Peyer's patch (tissue), 4 donors: ENCODE measurements around the gene ADAMTS2. TPM values are rescaled to one million over a fixed set of nuclear protein-coding genes. Genes with fewer than 3 reads are reported as not detected.

ENCODE experiments used
- DNase-seq, 3 donors: peaks; one replicate each; pipeline ENCODE4 v3.0.0-alpha.2; 2017 to 2019
- H3K27ac ChIP-seq, 4 donors: fragments of 200-600 bp; sonication (generic); one replicate each; pipeline ENCODE4 v1.5.1; 2016 to 2019
- H3K27me3 ChIP-seq, 2 donors: fragments of 200-600 bp; sonication (generic); one replicate each; pipeline ENCODE4 v1.5.1; 2019
- H3K36me3 ChIP-seq, 3 donors: fragments of 200-600 bp; sonication (generic); one replicate each; pipeline ENCODE4 v1.5.1; 2016 to 2019
- H3K4me1 ChIP-seq, 4 donors: fragments of 200-600 bp; sonication (generic); one replicate each; pipeline ENCODE4 v1.5.1; 2016 to 2019
- H3K4me3 ChIP-seq, 4 donors: fragments of 200-600 bp; sonication (generic); 1 replicate in 3 of 4; 2 replicates in 1 of 4; pipeline ENCODE4 v1.5.1; 2016 to 2019; ENCODE audit warnings: mild to moderate bottlenecking in 1 of 4
- H3K9me3 ChIP-seq, 4 donors: fragments of 200-600 bp; sonication (generic); one replicate each; pipeline ENCODE4 v1.5.1; 2016 to 2019; ENCODE audit warnings: mild to moderate bottlenecking in 1 of 4
- POLR2A ChIP-seq, 2 donors: fragments of 450-650 bp; IDR thresholded peaks; one replicate each; pipeline ENCODE4 v1.5.1; 2017; ENCODE audit warnings: antibody characterized with exemption in 2 of 2, mild to moderate bottlenecking in 2 of 2, moderate library complexity in 2 of 2
- total RNA-seq, 4 donors: library from RNA; depleted of rRNA; stranded (reverse); fragments of >200 nt; gene quantifications; one replicate each; pipeline ENCODE4 v1.1.0, GENCODE V29; 2016
- TF ChIP-seq, protein P1 (sequence below), 6 experiments: fragments of 450-650 bp in 4 of 6; fragments of 200-600 bp in 2 of 6; sonication (generic) in 1 of 6; IDR thresholded peaks; one replicate each; pipeline ENCODE4 v1.5.1; 2017 to 2019; ENCODE audit warnings: antibody characterized with exemption in 6 of 6, mild to moderate bottlenecking in 3 of 6, moderate library complexity in 1 of 6

Gene ADAMTS2
- total RNA-seq, result 10 to 100 TPM in 2 of 4 donors, 1 to 10 TPM in 2; 5.3 to 90.0 (median 9.5) TPM

DNA sequence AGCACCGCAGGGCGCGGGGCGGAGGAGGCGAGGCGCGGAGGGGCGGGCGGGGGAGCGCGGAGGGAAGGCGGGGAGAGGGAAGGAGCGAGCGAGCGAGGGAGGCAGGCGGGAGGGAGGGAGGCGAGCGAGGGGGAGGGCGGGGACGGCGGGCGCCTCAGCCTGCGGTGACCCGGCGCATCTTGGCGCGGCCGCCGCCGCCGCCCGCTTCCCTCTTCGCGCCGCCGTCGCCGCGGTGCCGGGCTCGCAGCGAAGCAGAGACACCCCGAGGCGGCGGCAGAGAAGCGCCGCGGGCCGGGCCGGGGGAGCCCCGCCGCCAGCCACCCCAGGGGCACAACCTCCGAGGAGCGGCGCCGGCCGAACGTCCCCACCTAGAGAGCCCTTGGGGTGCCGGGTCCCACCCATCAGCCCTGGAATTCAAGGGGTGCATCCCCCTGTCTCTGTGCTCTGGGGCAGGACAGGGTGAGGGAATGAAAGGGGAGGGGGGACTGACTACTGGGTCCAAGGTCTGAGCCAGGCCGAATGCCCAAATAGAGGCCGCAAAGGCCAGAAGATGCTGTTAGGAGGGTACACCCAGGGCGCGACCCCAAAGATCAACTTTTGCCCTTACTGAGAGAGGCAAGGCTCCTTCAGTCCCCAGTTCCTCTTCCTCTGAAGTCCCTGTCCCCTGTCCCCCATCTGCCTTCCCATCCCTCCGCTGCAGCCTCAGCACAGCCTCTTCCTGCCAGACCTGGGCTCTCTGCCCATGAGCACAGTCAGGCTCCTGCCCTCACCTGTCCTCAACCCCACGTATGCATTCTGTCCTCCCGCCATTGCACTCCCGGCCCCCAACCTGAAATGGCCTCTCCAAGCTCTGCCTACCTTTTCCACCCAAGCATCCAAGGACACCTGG is at the start of gene ADAMTS2:
TSS of gene ADAMTS2 (minus strand) at position 29 of the 889 bp plus-strand sequence. CDS start 133 bp downstream, outside the sequence.
- H3K27me3 ChIP-seq, result no peaks in the 10 kb centered on the region

DNA sequence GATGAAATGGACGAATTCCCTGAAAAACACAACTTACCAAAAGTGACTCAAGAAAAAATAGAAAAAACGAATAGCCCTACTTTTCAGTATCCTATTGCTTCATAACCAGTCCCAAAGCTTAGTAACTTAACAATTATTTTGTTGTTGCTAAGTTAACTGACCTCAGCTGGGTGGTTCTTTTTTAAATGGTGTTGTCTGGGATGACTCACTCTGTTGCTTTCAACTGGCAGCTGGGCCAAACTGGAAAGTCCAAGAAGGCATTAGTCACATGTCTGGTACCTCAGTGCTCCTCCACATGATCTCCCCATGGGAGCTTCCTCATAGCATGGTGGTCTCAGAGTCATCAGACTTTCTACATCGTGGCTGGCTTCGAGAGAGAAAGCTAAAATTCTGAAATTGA is 47.8 kb upstream of the ADAMTS2 start:
- Histone ChIP-seq H3K27me3 (no peaks in the 10 kb centered on the region), H3K9me3 (peaks cover 0 to 10% (median 5%) of the 10 kb centered on the region in 4 donors), H3K27ac (no peak overlapping the region), H3K4me1 (no peaks in the 10 kb centered on the region), H3K4me3 (no peak overlapping the region), H3K36me3 (no peaks in the 10 kb centered on the region)
- TF ChIP-seq, protein P1, sequence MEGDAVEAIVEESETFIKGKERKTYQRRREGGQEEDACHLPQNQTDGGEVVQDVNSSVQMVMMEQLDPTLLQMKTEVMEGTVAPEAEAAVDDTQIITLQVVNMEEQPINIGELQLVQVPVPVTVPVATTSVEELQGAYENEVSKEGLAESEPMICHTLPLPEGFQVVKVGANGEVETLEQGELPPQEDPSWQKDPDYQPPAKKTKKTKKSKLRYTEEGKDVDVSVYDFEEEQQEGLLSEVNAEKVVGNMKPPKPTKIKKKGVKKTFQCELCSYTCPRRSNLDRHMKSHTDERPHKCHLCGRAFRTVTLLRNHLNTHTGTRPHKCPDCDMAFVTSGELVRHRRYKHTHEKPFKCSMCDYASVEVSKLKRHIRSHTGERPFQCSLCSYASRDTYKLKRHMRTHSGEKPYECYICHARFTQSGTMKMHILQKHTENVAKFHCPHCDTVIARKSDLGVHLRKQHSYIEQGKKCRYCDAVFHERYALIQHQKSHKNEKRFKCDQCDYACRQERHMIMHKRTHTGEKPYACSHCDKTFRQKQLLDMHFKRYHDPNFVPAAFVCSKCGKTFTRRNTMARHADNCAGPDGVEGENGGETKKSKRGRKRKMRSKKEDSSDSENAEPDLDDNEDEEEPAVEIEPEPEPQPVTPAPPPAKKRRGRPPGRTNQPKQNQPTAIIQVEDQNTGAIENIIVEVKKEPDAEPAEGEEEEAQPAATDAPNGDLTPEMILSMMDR (IDR thresholded peaks at IDR 0.05), result no peak
- no peak for TF ChIP-seq POLR2A (IDR thresholded peaks at IDR 0.05)
- no peak for DNase-seq

More for the DNA sequence above, at the start of gene ADAMTS2:
- Histone ChIP-seq H3K4me3 (peak within 1 kb of the TSS; percentile 33 to 65 (median 48)), H3K27ac (peak within 1 kb of the TSS; percentile 43 to 77 (median 59)), H3K36me3 (no peaks in the 10 kb centered on the region), H3K4me1 (peaks cover 0 to 18% (median 3%) of the 10 kb centered on the region in 4 donors), H3K9me3 (no peaks in the 10 kb centered on the region)
- TF ChIP-seq POLR2A (IDR thresholded peaks at IDR 0.05), result no peak
- TF ChIP-seq, protein P1 (IDR thresholded peaks at IDR 0.05), result no peak
- peak in 1 of 3 donors; percentile 57 for DNase-seq

DNA sequence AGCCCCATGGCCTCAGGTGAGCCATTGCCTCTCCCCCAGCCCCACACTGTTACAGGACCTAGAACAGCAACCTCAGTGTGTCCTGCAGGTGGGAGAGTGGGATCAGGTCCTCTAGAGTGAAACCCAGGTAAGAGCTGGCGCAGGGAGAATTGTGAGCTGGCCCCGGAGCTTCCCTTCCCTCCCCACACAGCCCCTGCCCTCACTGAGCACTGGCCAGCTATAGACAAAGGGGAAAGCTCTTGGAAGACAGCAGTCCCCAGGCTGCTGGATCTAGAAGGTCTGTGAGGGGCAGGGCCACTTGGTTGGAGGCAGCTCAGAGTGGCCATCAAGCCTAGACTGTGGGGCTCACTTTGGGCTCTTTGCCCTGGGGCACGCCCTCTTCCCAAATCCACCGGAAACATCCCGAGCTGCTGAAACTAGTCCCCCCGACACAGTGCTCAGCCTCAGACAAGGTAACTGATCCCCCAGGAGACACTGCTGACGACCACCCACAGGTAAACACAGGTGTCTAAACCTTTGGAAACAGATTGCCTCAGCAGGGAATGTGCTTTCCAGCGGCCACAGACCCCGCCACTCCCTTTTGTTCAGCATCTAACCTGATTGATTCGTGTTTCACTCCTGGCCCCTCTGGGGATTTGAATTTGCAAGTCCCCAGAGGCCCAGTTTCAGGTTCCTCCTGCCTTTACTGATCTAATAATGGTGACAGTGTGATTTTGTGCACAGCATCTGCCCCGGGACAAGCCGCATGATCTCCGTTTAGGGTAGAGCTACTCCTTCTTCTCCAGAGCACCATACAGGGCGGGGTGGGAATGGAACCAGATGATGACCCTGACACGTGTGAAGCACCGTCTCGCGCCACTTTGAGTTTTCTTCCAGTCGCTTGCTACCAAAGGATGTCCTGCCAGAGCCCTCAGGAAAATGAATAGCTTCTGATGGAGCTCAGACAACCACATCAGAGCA is 42.2 kb upstream of the ADAMTS2 start:
- H3K9me3 ChIP-seq, result peaks cover 0 to 10% (median 5%) of the 10 kb centered on the region in 4 donors
- no peak for TF ChIP-seq POLR2A (IDR thresholded peaks at IDR 0.05)
- TF ChIP-seq, protein P1 (IDR thresholded peaks at IDR 0.05), result no peak
- H3K27ac ChIP-seq, result no peak overlapping the region
- no peak for DNase-seq
- H3K27me3 ChIP-seq, result no peaks in the 10 kb centered on the region
- no peaks in the 10 kb centered on the region for H3K4me1 ChIP-seq
- no peaks in the 10 kb centered on the region for H3K36me3 ChIP-seq
- H3K4me3 ChIP-seq, result no peak overlapping the region

DNA sequence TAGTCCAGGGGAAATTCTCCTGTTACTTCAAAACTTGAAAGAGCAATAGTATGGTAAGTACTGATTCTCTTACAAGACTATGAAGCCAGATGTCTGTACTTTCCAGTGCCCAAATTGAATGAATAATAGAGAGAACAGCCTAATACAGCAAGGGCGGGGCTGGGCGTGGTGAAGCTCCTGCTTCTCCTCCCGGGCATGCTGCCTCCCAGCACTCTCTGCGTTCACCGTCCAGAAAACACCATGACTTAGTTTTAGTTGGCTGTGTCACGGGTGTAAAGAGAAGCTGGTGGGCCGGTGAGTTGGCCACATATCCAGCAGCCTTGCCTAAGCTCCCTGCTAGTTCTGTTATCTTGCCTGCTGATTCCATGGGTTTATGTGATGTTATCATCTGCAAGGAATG is 40.7 kb upstream of the ADAMTS2 start:
- Histone ChIP-seq H3K4me3 (no peak overlapping the region), H3K4me1 (no peaks in the 10 kb centered on the region), H3K27ac (no peak overlapping the region), H3K27me3 (no peaks in the 10 kb centered on the region), H3K9me3 (peaks cover 0 to 10% (median 5%) of the 10 kb centered on the region in 4 donors), H3K36me3 (no peaks in the 10 kb centered on the region)
- peak in 1 of 3 donors; percentile 24 for DNase-seq
- TF ChIP-seq POLR2A (IDR thresholded peaks at IDR 0.05), result no peak
- TF ChIP-seq, protein P1 (IDR thresholded peaks at IDR 0.05), result no peak

DNA sequence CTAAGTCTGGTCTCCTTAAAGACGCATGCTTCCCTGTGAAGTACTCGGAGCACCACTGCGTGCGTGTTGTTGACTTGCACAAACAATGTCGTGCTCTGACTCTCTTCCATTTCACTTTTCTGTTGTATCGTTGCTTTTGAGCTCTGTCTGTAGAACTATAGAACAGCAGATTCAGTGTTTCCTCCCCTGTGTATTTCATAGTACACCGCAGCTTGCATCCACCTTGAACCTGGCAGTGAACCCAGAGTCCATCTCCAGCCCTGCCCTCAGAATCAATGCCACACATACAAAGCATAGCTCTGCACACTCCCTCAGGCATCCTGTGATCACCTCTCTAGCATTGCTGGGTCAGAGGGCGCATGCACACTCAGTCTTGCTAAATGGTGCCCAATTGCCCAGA is 37.2 kb upstream of the ADAMTS2 start:
- H3K9me3 ChIP-seq, result no peaks in the 10 kb centered on the region
- no peak overlapping the region for H3K27ac ChIP-seq
- H3K27me3 ChIP-seq, result no peaks in the 10 kb centered on the region
- no peak for TF ChIP-seq POLR2A (IDR thresholded peaks at IDR 0.05)
- TF ChIP-seq, protein P1 (IDR thresholded peaks at IDR 0.05), result no peak
- no peak for DNase-seq
- H3K36me3 ChIP-seq, result no peaks in the 10 kb centered on the region
- H3K4me1 ChIP-seq, result no peaks in the 10 kb centered on the region
- H3K4me3 ChIP-seq, result no peak overlapping the region
